D341Med (cell line): Measurements from ENCODE around the gene EXOC6B.

Experiments used
- DNase-seq: peaks from one replicate; pipeline ENCODE4 v3.0.0; 2012; ENCODE audit warnings: low spot score

EXOC6B gene

DNA sequence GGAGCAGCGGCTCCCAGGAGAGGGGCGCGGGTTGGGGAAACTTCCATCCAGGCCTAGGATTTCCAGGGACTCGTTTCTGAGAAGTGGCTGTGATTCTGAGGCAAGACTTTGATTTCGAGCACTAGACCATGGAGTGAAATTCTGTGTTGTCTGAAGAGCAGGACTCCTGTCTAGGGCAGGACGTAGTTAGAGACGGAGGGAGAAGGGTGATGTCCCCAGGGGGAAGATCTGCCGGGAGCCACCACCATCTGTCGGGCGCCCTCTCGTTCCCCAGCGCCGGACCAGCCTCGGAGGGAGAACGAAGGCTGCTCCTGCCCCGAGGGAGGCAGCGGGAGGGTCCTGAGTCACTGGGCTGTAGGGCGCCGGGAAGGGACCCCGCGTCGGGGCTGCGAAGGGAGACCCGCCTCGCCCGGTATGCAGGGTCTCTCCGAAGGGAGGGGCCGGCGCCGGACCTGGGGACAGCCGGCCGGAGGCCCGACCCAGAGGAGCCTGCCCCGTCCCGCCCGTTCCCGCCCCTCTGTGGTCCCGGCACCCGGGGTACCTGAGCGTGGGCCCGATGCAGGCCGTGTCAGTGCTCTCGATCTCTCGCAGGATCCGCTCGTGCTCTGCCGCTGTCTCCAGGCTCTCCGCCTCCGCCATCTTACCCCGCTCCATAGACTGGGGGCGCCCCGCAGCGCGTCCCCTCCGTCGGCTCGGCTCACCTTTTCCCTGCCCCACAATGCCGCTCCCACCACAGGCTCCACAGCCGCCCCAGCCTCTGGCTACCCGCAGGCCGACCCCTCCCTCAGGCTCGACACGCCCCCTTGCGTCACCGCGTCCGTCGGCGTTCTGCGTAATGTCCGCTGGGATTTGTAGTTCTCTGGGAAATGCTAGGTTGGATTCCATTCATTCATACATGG lies at the start of gene EXOC6B:
EXOC6B (minus strand) TSS at position 777 of the 899 bp plus-strand sequence.
- peak; percentile 93 for DNase-seq

DNA sequence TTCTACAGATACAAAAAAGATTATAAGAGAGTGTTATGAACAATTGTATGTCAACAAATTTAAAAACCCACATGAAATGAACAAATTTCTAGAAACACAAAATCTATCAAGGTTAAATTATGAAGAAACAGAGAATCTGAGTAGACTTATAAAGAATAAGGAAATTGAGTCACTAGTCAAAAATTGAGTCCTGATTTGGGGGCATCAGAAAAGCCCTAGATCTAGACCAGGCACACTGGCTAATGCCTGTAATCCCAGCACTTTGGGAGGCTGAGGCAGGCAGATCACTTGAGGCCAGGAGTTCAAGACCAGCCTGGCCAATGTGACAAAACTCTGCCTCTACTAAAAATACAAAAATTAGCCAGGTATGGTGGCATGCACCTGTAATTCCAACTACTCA lies 46.0 kb upstream of the EXOC6B start:
- DNase-seq, result no peak

DNA sequence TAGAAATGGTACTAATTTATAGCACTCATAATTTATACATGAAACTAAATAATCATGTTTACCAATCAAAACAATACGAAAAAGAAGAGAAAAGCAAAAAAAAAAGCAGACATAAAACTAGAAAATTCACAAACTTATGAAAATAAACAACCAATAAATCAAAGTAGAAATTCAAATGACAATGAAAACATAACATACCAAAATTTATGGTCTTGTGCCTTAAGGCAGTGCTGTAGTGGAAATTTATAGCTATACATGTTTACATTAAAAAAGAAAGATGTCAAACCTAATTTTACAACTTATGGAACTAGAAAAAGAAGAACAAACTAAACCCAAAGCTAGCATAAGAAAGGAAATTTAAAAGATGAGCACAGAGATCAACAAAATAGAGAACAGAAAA lies 45.2 kb upstream of the EXOC6B start:
- no peak for DNase-seq

DNA sequence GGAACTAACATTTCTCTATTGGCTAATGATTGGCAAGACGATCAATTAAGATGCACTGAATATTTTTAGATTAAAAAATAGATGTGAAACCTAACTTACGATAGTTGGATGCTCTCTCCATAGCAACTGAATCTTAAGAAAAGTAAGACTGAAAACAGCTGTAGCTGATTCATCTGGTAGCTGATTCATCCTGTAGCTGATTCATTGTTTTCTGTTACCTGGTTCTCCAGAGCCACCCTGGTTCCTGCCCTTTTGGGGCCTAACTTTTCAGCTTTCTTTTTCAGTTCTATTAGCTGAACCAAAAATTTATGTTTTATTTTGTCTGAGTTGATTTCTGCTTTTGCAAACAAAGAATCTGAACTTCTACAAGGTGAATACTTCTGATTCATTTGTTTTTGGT lies 38.7 kb upstream of the EXOC6B start:
- no peak for DNase-seq

DNA sequence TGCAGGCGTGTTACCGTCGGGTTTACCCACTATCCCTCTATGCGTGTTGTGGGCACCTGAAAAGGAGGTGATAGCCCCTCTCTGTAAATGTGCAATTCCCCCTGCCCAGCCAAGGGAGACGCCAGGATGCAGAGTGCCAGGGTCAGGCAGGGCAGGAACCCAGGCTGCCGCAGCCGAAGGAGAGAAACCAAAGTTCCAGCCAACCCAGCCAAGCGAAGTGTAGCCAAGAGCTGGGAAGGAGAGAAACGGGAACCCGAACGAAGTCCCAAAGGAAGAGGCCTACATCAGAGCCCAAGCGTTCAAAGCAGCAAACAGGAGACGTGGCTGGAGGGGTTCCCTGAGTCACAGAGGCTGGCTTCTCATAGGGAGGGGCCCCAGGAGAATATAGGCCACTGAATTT lies 37.2 kb upstream of the EXOC6B start:
- no peak for DNase-seq

DNA sequence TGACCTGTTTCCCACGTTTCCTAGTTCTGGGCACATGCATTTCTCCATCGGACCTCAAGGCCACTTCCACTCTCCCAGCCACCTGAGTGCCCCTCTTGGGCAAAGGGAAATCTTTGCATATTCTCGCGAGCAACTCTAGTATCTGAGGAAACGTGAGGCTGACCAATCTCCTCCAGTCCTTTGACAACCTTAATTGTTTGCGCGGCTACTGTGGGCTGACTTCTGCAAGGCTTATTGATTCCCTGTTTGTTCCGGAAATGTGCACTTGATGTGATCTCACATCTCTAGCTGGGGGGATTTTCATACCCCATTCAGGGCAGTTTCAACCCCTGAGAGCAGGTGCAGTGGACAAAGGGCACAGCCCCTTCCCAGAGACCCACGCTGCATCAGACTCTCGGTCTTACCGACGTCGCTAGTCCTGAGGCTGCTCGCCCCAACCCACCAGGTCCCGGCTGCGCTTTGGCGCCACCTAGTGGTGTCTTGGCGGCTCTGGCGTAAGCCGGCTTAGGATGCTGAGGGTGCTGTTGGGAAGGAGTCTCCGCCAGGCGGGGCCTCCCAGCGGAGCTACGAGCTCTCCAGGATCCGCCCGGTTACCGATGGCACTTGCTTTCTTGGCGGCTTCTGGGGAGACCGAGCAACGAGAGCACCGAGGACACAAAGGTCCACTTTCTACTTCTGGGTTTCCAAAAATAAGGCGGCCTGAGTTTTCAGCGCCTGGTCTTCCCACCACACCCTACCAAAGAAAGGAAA lies 36.6 kb upstream of the EXOC6B start:
- peak; percentile 95 for DNase-seq

DNA sequence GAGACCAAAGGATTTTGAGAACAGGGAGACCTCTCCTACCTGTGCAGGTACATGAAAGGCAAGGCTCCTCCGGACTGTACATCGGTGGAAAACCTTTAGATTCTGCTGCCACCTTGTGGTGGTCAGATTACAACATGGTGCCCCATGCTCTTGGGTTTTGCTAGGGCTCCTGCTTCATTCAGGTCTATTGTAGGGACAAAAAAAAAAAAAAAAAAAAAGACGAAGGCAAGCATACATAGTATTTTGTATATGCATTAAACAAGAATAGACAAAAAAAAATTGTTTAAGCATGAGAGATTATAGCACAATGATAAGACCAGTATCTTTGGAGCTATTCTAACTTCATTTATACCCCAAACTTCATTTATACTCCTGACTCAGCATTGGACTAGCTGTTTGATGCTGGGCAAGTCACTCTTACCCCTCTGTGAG lies 34.0 kb upstream of the EXOC6B start:
- DNase-seq, result peak; percentile 62

DNA sequence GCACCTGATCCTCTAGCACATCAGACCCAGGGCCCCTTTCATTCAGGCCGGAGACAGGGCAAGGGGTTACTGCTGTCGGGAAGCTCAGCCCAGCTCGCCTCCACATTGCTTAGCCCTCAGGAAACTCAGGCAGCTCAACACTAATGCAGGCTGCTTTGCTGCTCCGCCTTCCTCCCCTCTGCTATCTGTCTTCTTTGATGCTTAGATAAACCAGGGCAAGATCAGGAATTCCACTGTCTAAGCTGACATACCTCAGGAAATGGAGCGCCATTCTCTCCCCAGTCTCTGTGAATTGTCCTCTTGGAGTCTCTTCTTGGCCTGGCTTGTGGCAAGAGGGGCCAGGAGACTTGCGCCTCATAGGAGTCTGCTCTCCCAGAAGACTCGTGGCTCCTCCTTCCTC lies 25.5 kb upstream of the EXOC6B start:
- no peak for DNase-seq

DNA sequence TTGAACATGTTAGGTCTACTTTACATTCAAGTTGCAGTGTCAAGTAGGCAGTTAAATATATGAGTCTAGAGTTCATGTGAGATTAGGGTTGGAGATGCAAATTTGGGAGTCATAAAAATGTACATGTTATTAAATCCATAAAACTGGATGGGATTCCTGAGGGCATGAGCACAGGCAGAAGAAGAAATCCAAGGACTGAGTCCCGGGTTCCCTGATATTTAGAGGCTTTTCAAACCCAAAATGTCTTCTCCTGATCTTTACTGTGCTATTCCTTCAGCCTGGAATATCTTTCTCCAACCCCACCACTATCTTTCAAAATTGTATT lies 23.3 kb upstream of the EXOC6B start:
- no peak for DNase-seq

DNA sequence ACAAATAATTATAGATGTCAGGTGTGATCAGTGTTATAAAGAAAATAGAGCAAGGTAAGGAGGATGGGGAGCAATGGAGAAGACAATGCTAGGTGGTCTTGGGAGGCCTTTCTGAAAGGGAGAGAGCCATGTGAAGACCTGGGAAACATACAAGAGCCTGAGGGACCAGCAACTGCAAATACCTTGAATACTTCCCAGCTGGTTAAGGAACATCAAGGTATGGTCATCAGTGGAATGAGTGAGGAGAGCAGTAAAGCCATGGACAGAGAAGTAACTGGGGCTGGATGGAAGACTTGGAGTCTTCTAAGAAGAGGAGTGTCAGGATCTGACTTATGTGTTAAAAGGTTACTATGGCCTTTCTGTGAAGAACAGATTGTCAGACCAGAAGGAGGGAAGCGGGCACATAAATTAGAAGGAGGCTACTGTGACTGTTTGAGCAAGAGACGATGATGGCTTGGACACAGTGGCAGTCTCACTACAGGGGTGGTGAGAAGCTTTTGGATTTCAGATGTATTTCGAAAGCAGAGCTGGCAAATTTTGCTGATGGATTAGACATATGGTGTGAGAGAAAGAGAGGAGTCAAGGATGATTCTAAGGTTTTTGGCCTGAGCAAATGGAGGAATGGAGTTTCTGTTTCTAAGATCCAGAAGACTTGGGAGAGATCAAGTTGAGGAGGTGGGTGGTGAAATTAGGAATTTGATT lies 22.8 kb upstream of the EXOC6B start:
- DNase-seq, result no peak

DNA sequence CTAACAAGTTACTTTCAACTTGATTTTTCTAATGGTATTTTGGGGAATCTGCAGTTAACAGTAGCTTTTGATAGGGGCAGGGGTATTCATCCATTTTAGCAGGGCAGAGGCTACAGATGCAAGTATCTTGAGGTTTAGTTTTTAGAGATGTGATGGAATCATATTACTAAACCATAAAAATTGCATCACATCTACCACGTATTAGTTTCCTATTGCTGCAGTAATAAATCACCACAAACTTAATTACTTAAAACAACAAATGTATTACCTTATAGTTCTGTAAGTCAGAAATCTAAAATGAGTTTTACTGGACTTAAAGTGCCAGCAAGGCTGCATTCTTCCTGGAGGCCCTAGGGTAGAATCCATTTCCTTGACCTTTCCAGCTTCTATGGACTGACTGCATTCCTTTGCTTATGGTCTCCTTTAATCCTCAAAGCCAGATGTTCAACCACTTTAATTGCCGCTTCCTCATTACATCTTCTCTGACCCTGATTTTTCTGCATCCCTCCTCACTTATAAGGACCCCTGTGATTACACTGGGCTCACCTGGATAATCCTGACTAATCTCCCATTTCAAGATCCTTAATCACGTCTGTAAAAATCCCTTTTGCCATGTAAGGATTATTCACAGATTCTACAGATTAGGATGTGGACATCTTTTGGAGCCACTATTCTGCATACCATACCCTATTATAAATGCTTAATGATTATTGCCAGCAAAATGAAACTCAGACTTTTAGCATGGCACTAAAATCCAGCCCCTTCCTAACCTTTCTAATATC lies 21.9 kb upstream of the EXOC6B start:
- no peak for DNase-seq

DNA sequence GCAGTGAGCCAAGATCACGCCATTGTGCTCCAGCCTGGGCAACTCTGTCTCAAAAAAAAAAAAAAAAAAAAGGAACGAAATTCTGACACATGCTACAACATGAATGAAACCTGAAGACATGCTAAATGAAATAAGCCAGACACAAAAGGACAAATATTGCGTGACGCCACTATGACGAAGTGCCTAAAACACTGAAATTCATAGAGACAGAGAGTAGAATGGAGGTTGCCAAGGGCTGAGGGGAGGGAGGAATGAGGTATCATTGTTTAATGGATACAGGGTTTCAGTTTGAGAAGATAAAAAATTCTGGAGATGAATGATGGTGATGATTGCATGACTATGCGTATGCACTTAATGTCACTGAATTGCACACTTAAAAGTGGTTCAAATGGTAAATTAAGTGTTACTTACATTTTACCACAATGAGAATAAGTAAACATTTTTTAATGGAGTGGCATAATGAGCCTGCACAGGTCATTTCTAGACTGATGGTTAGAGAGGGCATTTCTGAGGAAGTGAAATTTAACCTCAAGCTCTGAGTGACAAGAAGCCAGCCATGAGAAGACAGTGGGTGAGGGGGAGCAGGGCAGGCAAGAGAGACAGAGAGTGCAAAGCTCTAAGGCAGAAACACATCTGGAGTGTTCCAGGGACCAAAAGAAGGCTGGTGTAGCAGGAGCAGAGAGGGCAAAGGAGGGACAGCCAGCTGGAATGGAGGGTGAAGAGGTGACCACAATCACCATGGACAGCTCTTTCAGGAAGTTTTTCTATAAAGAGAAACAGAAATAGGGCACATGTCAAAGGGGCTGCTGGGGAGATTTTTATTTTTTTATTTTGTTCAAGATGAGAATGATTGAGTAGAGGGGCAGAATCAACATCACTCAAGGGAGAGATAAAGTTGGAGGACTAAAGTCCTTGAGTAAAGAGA lies 20.6 kb upstream of the EXOC6B start:
- no peak for DNase-seq

DNA sequence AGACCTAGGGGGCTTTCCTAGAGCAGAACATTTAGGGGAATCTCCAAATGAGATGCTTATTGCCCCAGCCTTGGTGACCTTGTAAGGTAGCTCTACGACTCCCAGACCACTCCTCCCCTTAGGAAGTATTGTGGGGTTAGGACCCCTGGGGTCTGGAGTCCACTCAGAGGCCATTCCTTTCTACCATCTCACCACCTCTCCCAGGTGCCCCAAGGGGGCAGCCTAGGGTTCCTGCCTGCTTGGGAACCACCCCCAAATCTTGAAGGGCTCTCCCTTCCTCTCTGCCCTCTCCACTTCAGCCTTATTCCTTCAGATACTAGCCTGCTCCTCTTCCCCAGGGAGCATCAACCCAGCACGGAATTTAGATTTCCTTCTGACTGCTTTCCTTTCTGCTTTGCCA lies 17.5 kb upstream of the EXOC6B start:
- DNase-seq, result no peak

DNA sequence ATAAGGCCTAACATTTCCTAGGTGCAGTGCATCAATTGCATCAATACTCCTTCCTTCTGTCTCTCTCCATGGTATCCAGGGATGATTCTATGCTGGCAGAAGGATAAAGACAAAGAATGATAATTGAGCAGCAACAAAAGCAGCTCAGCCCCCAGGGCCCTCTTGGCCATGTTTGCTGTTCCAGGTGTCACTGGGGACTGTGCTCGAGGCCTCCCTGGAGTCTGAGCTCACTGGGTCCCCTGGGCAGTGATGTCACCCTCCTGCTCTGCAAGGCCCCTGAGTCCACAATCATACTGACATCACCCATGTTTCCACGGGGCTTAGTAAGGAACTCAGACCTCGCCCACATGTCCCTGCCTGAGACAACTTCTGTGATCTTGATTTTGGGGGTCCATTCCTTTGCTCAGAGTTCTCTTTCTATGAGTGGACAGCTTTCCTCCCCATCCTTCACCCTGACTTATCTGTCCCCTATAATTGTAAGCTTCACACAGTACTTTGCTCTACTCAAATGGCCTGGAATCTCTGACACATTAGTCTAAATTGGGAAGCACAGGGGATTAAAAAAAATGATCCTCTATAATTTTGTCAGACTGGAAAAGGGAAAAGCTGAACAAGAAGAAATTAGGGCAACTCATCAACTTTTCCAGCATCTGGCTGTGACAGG lies 15.8 kb upstream of the EXOC6B start:
- peak; percentile 53 for DNase-seq

DNA sequence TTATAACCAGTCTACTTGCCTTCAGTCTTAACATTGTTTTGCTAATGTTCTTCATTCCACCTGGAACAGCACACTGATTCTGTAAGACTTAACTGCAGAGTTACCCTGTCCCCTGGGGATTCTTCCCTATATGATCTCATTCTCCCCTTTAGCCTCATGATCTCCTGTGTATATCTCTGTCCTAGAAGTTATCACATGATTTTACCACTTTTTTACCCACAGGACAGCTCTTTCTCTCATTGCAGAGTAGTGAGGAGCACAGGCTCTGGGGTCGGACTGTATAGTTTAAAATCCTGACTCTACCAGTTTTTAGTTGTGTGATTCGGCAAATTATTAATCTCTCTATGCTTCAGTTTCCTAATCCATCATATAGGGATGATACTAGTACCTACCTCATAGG lies 14.2 kb upstream of the EXOC6B start:
- DNase-seq, result no peak

DNA sequence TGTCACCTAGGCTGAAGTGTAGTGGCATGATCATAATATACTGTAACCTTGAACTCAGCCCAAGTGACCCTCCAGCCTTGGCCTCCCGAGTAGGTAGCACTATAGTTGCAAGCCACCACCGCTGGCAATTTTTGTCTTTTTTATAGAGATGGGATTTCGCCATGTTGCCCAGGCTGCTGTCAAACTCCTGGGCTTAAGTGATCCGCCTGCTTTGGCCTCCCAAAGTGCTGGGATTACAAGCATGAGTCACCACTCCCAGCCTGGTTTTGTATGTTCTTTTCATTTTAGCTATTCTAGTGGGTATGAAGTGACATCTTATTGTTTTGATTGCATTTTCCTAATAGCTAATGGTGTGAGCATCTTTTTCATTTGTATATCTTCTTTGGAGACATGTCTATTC lies 11.3 kb upstream of the EXOC6B start:
- no peak for DNase-seq

DNA sequence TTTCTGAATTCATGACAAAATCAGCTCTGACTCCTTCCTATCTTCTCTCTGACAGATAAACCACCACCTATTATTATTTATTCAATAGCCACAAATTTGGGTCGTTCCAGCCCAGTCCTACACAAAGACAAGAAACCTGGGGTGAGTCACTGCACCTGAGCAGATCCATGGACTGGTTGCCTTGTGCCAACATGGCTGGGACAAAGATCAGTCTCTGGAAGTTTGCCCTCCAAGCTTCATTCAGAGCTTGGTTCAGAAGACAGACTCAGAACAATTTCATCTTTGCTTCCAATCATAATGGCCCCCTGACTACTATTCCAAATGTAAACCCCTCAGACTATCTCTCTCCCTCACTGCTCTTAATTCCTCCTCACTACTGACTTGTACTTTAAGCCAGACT lies 9.6 kb upstream of the EXOC6B start:
- DNase-seq, result no peak

DNA sequence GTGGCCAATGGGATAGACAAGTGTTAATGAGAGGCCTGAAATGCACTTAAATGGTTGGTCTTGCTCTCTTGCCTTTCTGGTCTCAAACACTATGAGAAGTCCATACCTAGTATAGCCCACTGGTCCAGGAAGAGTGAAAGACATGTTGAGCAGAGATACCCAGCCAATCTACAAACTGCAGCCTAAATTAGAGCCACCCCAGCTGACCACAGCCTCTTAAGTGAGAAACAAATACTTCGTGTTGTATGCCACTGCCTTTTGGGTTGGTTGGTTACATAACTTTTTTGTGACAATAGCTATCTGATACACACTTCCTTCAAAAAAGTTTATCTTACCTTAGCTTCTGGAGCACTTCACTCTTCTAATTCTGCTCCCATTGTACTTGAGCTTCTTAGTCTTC lies 8.8 kb upstream of the EXOC6B start:
- no peak for DNase-seq

DNA sequence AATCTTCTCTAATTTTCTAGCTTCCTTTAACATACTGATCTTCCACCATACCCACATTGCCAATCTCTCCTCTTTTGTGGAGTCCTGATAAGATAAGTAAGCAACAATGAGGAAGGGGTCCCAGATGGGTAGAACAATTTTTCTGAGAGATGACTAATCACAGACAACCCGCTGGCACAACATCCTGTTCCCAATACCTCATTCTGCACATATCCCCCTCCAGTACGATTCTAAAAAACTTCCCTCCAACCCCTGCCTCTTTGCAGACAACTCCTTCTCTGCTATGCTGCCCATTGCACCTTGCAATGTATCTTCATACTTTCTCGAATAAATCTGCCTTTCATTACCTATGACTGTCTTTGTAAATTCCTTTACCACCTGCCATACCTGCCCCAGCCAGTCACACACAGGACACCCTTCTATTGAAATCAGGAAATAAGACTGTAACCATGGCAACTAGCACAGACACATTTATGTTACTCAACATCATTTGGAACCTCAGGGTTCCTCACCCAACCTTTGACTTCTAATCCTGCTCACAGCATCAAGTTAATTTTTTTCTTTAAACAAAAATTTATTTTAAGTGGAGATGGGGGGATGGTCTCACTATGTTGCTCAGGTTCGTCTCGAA lies 7.4 kb upstream of the EXOC6B start:
- no peak for DNase-seq

DNA sequence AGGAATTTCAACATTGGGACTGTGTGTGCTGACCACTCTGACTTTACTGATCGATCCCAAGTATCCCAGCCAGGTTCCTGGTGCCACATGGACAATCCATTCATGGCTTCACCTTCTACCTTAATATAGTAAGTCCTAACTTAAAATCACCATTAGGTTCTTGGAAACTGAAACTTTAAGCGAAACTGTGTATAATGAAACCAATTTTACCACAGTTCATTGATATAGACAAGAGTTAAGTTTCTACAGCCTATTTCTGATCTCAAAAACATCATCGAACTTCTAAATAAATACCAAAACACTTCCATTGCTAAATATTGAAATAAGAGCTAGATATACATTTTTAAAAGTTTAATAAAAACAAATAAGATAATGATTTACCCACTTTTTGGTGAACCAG lies 4.4 kb upstream of the EXOC6B start:
- no peak for DNase-seq
